Measurements from ENCODE around the gene FREM2.
A peak's percentile ranks its signal among the peaks of the same experiment; 100 is the strongest.

The FREM2 gene

GRCh38 chr13:38686577-38687245 lies at the start of gene FREM2:
TSS of gene FREM2 (plus strand) at chr13:38687077. CDS start at chr13:38687345, 268 bp downstream.
- no peak for DNase-seq

GRCh38 chr13:38637576-38637975 lies 49.3 kb upstream of the FREM2 start:
- no peak for DNase-seq

GRCh38 chr13:38641164-38641948 lies 45.5 kb upstream of the FREM2 start:
- no peak for DNase-seq

- DNase-seq: no peak
Observed at GRCh38 chr13:38647312-38647711, 39.6 kb upstream of the FREM2 start.

GRCh38 chr13:38648912-38649311 lies 38.0 kb upstream of the FREM2 start:
- DNase-seq: no peak

- DNase-seq: peak; percentile 3
Observed at GRCh38 chr13:38656699-38657098, 30.2 kb upstream of the FREM2 start.

- DNase-seq: no peak
Observed at GRCh38 chr13:38657191-38657590, 29.7 kb upstream of the FREM2 start.

- DNase-seq: no peak
Observed at GRCh38 chr13:38658906-38659305, 28.0 kb upstream of the FREM2 start.

- no peak for DNase-seq
Observed at GRCh38 chr13:38661010-38661675, 25.7 kb upstream of the FREM2 start.

GRCh38 chr13:38662362-38662761 lies 24.5 kb upstream of the FREM2 start:
- DNase-seq: no peak

- DNase-seq: no peak
Observed at GRCh38 chr13:38664906-38665305, 22.0 kb upstream of the FREM2 start.

GRCh38 chr13:38667526-38668109 lies 19.3 kb upstream of the FREM2 start:
- no peak for DNase-seq

GRCh38 chr13:38669234-38669964 lies 17.5 kb upstream of the FREM2 start:
- no peak for DNase-seq

- no peak for DNase-seq
Observed at GRCh38 chr13:38670627-38671026, 16.2 kb upstream of the FREM2 start.

GRCh38 chr13:38671980-38672379 lies 14.9 kb upstream of the FREM2 start:
- no peak for DNase-seq

- no peak for DNase-seq
Observed at GRCh38 chr13:38674208-38674607, 12.7 kb upstream of the FREM2 start.

GRCh38 chr13:38680912-38681311 lies 6.0 kb upstream of the FREM2 start:
- DNase-seq: no peak

GRCh38 chr13:38684714-38685113 lies 2.2 kb upstream of the FREM2 start:
- no peak for DNase-seq

- no peak for DNase-seq
Observed at GRCh38 chr13:38685431-38685830, 1.4 kb upstream of the FREM2 start.

GRCh38 chr13:38685974-38686576 lies 802 bp upstream of the FREM2 start:
- DNase-seq: peak; percentile 7

GRCh38 chr13:38687246-38688229 lies 661 bp downstream of the FREM2 start:
- DNase-seq: no peak

All from hematopoietic multipotent progenitor cell treated with erythropoietin and hydrocortisone succinate and interleukin-3 and kit ligand, for 8 days (in vitro differentiated cells).